ENCODE measurements around the gene SYCP2.

SYCP2 gene

GRCh38 chr20:59945175-59945574 is 11.7 kb upstream of the SYCP2 start:
- DNase-seq (ENCODE audit: low read depth, low spot score), result no peak

- DNase-seq (ENCODE audit: low read depth, low spot score), result no peak
Measured at GRCh38 chr20:59944726-59945125, 11.3 kb upstream of the SYCP2 start.

GRCh38 chr20:59942245-59942644 is 8.8 kb upstream of the SYCP2 start:
- no peak for DNase-seq (ENCODE audit: low read depth, low spot score)

GRCh38 chr20:59940956-59941294 is 7.5 kb upstream of the SYCP2 start:
- DNase-seq (ENCODE audit: low read depth, low spot score), result no peak

GRCh38 chr20:59940129-59940955 is 6.9 kb upstream of the SYCP2 start, which contains the start of the genes FAM217B and PPP1R3D:
Gene FAM217B, plus strand, starts transcription at chr20:59940389. Its CDS starts 3,555 bp downstream, at chr20:59943944.
Gene PPP1R3D, minus strand, starts transcription at chr20:59940305. Its CDS starts 374 bp downstream, at chr20:59939931.
- DNase-seq (ENCODE audit: low read depth, low spot score), result no peak

- no peak for DNase-seq (ENCODE audit: low read depth, low spot score)
Measured at GRCh38 chr20:59939879-59940128, 6.4 kb upstream of the SYCP2 start.

- no peak for DNase-seq (ENCODE audit: low read depth, low spot score)
Measured at GRCh38 chr20:59939052-59939878, 5.8 kb upstream of the SYCP2 start.

GRCh38 chr20:59938696-59939051 is 5.2 kb upstream of the SYCP2 start:
- DNase-seq (ENCODE audit: low read depth, low spot score), result no peak

GRCh38 chr20:59938221-59938620 is 4.8 kb upstream of the SYCP2 start:
- DNase-seq (ENCODE audit: low read depth, low spot score), result no peak

GRCh38 chr20:59937150-59937549 is 3.7 kb upstream of the SYCP2 start:
- DNase-seq (ENCODE audit: low read depth, low spot score), result no peak

GRCh38 chr20:59936409-59936808 is 3.0 kb upstream of the SYCP2 start:
- DNase-seq (ENCODE audit: low read depth, low spot score), result no peak

- DNase-seq (ENCODE audit: low read depth, low spot score), result no peak
Measured at GRCh38 chr20:59935457-59936185, 2.2 kb upstream of the SYCP2 start.

- no peak for DNase-seq (ENCODE audit: low read depth, low spot score)
Measured at GRCh38 chr20:59933849-59934585, 580 bp upstream of the SYCP2 start.

- no peak for DNase-seq (ENCODE audit: low read depth, low spot score)
Measured at GRCh38 chr20:59932616-59933295, 681 bp downstream of the SYCP2 start.

- no peak for DNase-seq (ENCODE audit: low read depth, low spot score)
Measured at GRCh38 chr20:59931511-59932312, 1.7 kb downstream of the SYCP2 start.

- no peak for DNase-seq (ENCODE audit: low read depth, low spot score)
Measured at GRCh38 chr20:59925899-59926298, 7.5 kb downstream of the SYCP2 start.

GRCh38 chr20:59925359-59925758 is 8.1 kb downstream of the SYCP2 start:
- no peak for DNase-seq (ENCODE audit: low read depth, low spot score)

- DNase-seq (ENCODE audit: low read depth, low spot score), result no peak
Measured at GRCh38 chr20:59923514-59923913, 9.9 kb downstream of the SYCP2 start.

GRCh38 chr20:59920944-59921343 is 12.5 kb downstream of the SYCP2 start:
- no peak for DNase-seq (ENCODE audit: low read depth, low spot score)

- DNase-seq (ENCODE audit: low read depth, low spot score), result no peak
Measured at GRCh38 chr20:59912609-59913008, 20.8 kb downstream of the SYCP2 start.
